GM21528 (cell line): ENCODE data around the gene GDAP2.
"Not testable (repeated sequence)": the region's sequence is repeated elsewhere in the genome, so short reads cannot be mapped to it uniquely, and the experiment has no call there.

Source experiments
- ATAC-seq: cut with Tn5 transposase; IDR thresholded peaks from one replicate; pipeline ENCODE4 v1.9.1; 2021; ENCODE audit warnings: mild to moderate bottlenecking, moderate library complexity; ENCODE audit not compliant: unreplicated experiment, low FRiP score

Gene GDAP2

DNA sequence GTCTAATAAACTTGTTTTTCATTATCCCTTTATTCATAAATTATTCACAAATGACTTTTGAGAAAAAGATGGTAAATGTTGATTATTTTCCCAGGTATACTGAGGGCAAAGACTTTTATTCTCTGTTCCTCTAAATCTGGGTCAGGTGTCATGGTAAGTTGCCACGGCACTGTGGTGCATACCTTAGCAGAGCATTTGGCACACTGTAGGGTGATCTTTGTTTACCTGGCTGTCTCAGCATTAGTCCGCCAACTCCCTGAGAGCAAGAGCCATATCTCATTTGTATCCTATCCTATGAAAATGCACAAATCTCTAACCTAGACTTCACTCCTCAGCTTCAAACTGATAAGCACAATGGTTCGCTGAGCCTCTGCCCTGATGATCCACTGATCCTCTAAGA, 24.9 kb downstream of the GDAP2 start:
- no peak for ATAC-seq

GRCh38 chr1:117902944-117903343, 26.5 kb downstream of the GDAP2 start:
- no peak for ATAC-seq

GRCh38 chr1:117899801-117900200, 29.6 kb downstream of the GDAP2 start:
- no peak for ATAC-seq

DNA sequence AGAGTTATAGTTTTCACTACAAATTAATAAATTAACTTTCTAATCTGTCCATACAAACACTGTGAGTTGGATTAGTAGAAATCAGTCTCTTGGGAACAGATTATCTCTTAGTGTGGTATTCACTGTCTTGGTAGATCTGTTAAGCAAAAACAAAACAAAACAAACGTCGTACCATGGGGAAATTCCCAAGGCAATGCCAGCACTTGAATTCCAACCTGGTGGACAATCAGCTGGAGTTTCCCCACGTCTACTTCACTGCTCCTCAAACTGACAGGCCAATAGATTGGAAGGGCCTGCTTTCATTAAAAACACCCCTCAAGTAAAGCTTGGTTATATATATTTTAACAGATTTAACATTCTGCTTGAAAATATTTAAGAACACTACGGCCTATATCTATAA, 31.9 kb downstream of the GDAP2 start:
- no peak for ATAC-seq

DNA sequence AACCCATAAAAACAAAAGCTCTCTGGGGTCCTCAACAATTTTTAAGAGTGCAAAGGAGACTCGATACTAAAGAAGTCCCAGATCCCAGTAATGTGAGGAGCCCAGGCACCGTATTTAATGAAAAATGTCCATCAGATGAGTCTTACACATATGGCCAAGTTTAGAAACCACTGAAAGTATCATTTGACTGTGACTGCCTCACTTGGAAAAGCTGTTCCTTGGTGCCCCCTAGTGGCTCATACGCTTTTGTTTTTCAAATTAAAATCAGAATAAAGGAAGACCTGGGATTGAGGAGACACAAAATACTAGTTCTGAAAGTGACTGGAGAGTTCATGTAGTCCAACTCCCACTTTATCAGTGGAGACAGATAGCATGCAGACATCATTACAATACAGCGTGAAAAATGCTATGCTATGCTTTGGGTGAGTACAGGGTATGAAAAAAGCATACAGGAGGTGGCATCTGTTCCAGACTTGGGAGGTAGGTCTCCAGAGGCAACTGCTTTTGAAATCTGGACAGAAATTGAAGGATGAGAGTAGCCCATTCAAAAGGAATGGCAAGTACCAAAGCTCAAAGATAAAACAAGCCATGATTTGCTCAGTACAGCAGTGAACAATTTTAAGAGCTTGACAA, 33.8 kb downstream of the GDAP2 start:
- ATAC-seq = peak; percentile 85

- no peak for ATAC-seq
Measured at GRCh38 chr1:117894078-117894477, 35.3 kb downstream of the GDAP2 start.

- ATAC-seq = no peak
Measured at GRCh38 chr1:117892512-117892911, 36.9 kb downstream of the GDAP2 start.

DNA sequence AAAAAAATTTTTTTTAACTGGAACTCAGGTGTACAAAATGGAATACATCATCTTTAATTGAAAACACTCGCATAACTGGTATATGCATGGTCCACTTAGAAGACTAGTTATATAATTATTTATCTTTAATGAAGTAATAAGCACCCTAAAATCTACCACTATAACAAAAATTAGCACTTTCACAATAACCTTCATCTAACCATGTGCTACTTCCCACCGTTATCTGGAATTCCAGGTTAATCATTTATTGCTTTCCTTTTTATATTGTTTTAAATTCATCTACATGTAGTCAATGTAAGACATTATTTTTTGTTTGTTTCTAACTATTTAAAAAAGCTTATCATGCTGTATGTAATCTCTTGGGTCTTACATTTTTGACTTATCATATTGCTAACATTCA, 39.0 kb downstream of the GDAP2 start:
- ATAC-seq = no peak

DNA sequence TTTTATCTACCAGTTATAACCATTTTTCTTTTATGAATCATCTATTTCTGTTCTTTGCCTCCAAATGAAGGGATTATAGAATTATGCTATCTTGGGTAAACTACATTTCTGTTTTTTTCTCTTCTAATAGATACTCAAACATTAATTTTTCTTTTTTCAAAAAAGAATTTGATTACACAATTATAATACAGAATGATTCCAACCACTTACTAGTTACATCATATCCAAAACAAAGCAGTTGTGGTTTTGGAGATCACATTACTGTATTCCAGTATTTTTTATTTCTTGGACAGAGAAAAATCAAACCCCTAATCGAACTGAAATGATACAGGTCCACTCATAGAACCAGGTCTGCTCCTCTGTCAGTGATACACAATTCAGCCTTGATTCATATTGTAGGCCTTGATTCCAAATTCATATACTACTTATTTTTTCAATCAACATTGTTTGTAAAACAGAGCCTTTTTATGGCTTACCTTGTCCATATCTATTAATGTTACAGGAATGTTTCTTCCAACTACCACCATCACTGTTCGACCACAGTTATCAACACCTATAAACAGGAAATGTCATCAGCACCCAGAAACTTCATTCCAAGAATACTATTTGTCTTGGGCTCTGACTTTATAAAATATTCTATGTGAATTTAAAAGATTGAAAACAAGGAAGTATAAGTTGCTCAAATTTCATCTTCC, 43.2 kb downstream of the GDAP2 start:
- ATAC-seq = no peak

DNA sequence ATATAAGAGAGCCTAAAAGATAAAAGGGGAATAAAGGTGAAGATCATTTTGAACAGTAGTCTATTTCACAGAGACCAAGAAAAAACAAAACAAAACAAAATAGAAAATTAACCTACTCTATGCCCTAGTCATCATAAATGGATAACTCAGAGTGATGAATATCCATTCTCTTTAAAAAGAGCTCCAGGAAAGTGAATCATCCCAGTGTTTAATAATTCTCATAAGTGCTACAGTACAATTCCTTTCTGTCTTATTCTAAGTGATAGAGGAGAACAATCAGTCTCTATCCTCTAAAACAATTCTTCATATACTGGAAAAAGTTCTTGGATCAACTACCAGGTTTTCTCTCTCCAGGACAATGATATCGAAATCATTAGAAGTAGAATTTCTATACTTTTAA, 45.8 kb downstream of the GDAP2 start:
- ATAC-seq = no peak

- no peak for ATAC-seq
Measured at GRCh38 chr1:117879284-117879683, 50.1 kb downstream of the GDAP2 start.

DNA sequence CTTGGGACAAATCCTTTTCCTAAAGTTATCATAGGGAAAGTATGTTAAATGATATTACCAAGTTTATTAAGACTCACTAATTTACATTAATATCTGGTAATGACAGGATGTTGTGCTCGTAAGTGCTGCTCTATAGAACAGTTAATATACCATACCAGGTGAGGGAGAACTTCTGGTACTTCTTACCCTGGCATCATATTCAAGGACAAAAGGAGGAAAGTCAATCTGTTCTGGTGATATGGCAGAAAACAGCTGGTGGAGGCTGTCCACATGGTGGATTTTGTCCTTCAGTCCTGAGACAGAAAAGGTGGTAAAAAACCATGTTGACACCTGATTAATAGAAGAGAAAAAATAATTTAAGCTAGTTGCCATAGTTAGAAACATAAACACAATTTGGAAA, 51.6 kb downstream of the GDAP2 start:
- ATAC-seq = no peak

GRCh38 chr1:117871013-117871412, 58.4 kb downstream of the GDAP2 start:
- no peak for ATAC-seq

DNA sequence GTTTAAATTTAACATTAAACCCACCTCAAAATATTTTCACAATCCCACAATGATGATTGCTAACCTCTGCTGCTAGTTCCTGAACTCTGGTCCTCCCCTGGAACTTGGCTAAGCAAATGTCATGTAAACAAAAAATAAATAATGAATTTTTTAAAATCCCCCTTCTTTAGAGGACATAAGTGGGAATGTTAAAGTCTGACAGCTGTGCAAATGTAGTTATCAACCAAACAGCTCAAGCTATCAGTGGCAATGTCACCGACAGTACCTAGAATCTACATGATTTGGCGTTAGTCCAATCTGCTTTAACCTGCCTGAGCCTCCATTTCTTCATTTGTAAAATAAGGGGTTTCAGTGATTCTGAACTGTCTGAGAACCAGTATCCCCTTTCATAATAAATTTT, 67.7 kb downstream of the GDAP2 start:
- no peak for ATAC-seq

DNA sequence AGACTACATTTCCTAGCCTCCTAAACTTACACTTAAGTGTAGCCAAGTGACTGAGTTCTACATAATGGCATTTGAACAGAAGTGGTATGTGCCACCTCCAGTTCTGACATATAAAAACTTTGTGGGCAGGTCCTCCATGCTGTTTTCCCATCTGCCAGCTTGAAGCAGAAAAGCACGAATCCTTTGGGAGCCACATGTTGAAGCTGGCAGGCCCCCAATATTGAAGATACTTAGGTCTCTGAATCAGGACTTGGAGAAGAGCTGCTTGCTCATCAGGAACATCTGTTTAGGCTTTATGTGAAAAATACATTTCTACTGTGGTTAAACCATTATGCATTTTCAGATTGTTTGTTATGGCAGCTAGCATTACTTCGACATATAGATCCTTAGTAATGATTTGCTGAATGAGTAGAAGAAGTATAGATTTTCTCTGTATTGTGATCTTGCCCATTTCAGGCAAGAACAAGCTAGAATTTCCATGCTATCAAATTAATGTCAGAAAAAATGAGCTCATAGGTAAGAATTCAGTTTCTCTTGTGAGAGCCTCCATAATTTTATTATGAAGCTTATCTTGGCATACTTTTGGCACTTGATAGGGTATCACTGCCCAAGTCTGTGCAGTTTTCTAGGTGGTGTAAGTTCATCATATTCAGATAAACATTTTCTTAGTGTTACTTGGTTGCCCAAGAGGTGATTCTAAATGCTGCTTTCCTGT, 68.4 kb downstream of the GDAP2 start:
- no peak for ATAC-seq

- ATAC-seq = no peak
Measured at GRCh38 chr1:117859901-117860300, 69.5 kb downstream of the GDAP2 start.

DNA sequence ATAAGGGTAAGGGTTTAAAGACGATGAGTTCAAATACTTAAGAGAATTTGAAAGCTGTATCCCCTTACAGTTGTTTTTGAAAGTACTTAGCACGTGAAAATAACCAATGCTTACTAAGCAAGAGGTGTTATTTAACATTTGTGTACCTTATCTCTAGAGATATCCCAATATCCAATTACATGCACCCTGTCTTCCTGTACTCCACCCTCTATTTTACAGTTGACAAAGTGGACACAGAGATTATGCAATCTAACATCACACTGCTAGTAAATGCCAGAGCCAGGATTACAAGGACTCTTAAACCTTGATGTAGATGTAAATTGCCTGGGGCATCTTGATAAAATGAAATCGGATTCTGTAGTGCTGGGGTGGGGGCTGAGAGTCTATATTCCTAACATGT, 72.0 kb downstream of the GDAP2 start:
- ATAC-seq = no peak

GRCh38 chr1:117852853-117853553, 76.4 kb downstream of the GDAP2 start:
- ATAC-seq = no peak

DNA sequence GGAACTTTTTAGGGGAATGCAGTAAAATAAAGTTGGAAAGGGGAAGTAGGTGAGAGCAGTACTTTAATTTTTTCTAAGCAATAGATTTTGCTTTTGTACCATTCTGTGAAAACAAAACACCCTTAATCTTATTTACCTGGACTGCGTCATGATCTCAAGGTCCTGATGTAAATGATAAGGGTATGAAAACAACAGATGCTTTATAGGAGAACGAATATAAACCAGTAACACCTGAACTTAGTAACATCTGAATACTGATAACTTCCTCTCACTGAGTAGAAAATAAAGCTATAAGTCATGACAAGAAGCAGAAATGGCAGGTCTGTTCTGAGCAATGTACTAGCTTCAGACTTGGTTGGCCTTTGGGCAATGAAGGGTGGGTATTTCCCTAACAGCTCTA, 77.7 kb downstream of the GDAP2 start:
- ATAC-seq = no peak

GRCh38 chr1:117846674-117847425, 82.6 kb downstream of the GDAP2 start:
- no peak for ATAC-seq

DNA sequence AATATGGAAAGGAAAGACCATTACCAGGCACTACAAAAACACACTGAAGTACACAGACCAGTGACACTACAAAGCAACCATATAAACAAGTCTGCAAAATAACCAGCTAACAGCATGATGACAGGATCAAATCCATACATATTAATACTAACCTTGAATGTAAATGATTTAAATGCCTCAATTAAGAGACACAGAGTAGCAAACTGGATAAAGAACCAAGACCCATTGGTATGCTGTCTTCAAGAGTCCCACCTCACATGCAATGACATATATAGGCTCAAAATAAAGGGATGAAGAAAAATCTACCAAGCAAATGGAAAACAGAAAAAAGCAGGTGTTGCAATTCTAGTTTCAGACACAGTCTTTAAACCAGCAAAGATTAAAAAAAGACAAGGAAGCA, 84.9 kb downstream of the GDAP2 start:
- not testable (repeated sequence) for ATAC-seq
